ENCODE data around the gene TANGO2. TPM values are rescaled to one million over a fixed set of nuclear protein-coding genes. Genes with fewer than 3 reads are reported as not detected.

The TANGO2 gene
- polyA plus RNA-seq (2013, experiment 1 of 2), result 4.9 TPM
- polyA plus RNA-seq (2013, experiment 2 of 2), result 4.2 TPM

GRCh38 chr22:20020533-20021195 lies at the start of gene TANGO2:
Gene TANGO2, plus strand, starts transcription at chr22:20021110. Its CDS starts 15,689 bp downstream, at chr22:20036799.
- H3K4me3 ChIP-seq (ENCODE audit: low read length in 2 of 2), result peak within 1 kb of the TSS; percentile 92 to 97
- H4K91ac ChIP-seq (ENCODE audit: low read depth, low read length, poor library complexity), result no peak within 1 kb of the TSS
- no peaks in the 10 kb centered on the region for H3K79me1 ChIP-seq (ENCODE audit: low read depth, low read length)
- no peak within 1 kb of the TSS for H2BK120ac ChIP-seq (ENCODE audit: low read depth, low read length)
- H3K27ac ChIP-seq (replicated peaks; ENCODE audit: low read length), result no peak within 1 kb of the TSS
- WGBS, 2 donors (ENCODE audit: extremely low coverage in 2 of 2, insufficient read length in 2 of 2, insufficient replicate concordance in 1 of 2), result no CpG with 5 or more reads among the region's 61 CpGs
- peak within 1 kb of the TSS; percentile 95 for H3K18ac ChIP-seq (ENCODE audit: low read length)
- peak within 1 kb of the TSS; percentile 63 for H3K14ac ChIP-seq (ENCODE audit: low read length)
- no peaks in the 10 kb centered on the region for H3K9me3 ChIP-seq (replicated peaks in 1 of 2; ENCODE audit: control insufficient read depth in 2 of 2, insufficient read depth in 1 of 2, low read depth in 1 of 2, low read length in 2 of 2)
- peaks cover 8 to 16% of the 10 kb centered on the region in 2 donors for H3K4me1 ChIP-seq (ENCODE audit: control insufficient read depth in 2 of 2, insufficient read depth in 1 of 2, low read depth in 1 of 2, low read length in 2 of 2)
- peak within 1 kb of the TSS; percentile 64 for H2AK5ac ChIP-seq (ENCODE audit: low read depth, low read length)
- H3K27me3 ChIP-seq (ENCODE audit: control insufficient read depth in 3 of 3, insufficient read depth in 3 of 3, low read depth in 1 of 3, low read length in 3 of 3), result peaks cover 3 to 36% (median 32%) of the 10 kb centered on the region in 3 experiments
- peak within 1 kb of the TSS; percentile 95 for H3K23ac ChIP-seq (ENCODE audit: low read depth, low read length, poor library complexity)
- no peak within 1 kb of the TSS for H2BK5ac ChIP-seq (ENCODE audit: low read length)
- peak within 1 kb of the TSS; percentile 71 for H3K4ac ChIP-seq (ENCODE audit: low read length)
- H3K9ac ChIP-seq (ENCODE audit: low read depth, low read length, poor library complexity), result peak within 1 kb of the TSS; percentile 93
- peak; percentile 92 for DNase-seq (ENCODE audit: low spot score)
- H2BK15ac ChIP-seq (ENCODE audit: low read length), result no peak within 1 kb of the TSS
- peak within 1 kb of the TSS; percentile 91 for H2AFZ ChIP-seq (ENCODE audit: low read length)
- H2BK12ac ChIP-seq (ENCODE audit: low read length), result no peak within 1 kb of the TSS
- H3K4me2 ChIP-seq (ENCODE audit: insufficient read depth, low read length, poor library complexity, severe bottlenecking), result peak within 1 kb of the TSS; percentile 99
- H4K8ac ChIP-seq (ENCODE audit: low read depth, low read length), result no peak within 1 kb of the TSS
- H3K36me3 ChIP-seq (replicated peaks in 1 of 2; ENCODE audit: control insufficient read depth in 2 of 2, insufficient read depth in 2 of 2, low read length in 2 of 2), result no peaks in the 10 kb centered on the region

GRCh38 chr22:19971276-19972124 lies 49.4 kb upstream of the TANGO2 start:
- no peaks in the 10 kb centered on the region for H3K27me3 ChIP-seq (ENCODE audit: control insufficient read depth in 3 of 3, insufficient read depth in 3 of 3, low read depth in 1 of 3, low read length in 3 of 3)
- no peak overlapping the region for H4K91ac ChIP-seq (ENCODE audit: low read depth, low read length, poor library complexity)
- no peaks in the 10 kb centered on the region for H3K79me1 ChIP-seq (ENCODE audit: low read depth, low read length)
- H3K4me1 ChIP-seq (ENCODE audit: control insufficient read depth in 2 of 2, insufficient read depth in 1 of 2, low read depth in 1 of 2, low read length in 2 of 2), result peaks cover 16 to 38% of the 10 kb centered on the region in 2 donors
- H4K8ac ChIP-seq (ENCODE audit: low read depth, low read length), result no peak overlapping the region
- no peak overlapping the region for H2BK12ac ChIP-seq (ENCODE audit: low read length)
- peaks cover 42 to 66% of the 10 kb centered on the region in 2 donors for H3K36me3 ChIP-seq (replicated peaks in 1 of 2; ENCODE audit: control insufficient read depth in 2 of 2, insufficient read depth in 2 of 2, low read length in 2 of 2)
- H2BK5ac ChIP-seq (ENCODE audit: low read length), result no peak overlapping the region
- peak overlapping the region; percentile 57 for H3K18ac ChIP-seq (ENCODE audit: low read length)
- H3K27ac ChIP-seq (replicated peaks; ENCODE audit: low read length), result no peak overlapping the region
- H2AK5ac ChIP-seq (ENCODE audit: low read depth, low read length), result no peak overlapping the region
- peak overlapping the region; percentile 34 for H2BK120ac ChIP-seq (ENCODE audit: low read depth, low read length)
- no peaks in the 10 kb centered on the region for H3K9me3 ChIP-seq (replicated peaks in 1 of 2; ENCODE audit: control insufficient read depth in 2 of 2, insufficient read depth in 1 of 2, low read depth in 1 of 2, low read length in 2 of 2)
- no peak for DNase-seq (ENCODE audit: low spot score)
- no peak overlapping the region for H2AFZ ChIP-seq (ENCODE audit: low read length)
- H3K4ac ChIP-seq (ENCODE audit: low read length), result peak overlapping the region; percentile 40
- peak overlapping the region; percentile 73 for H3K9ac ChIP-seq (ENCODE audit: low read depth, low read length, poor library complexity)
- no CpG with 5 or more reads among the region's 28 CpGs for WGBS, 2 donors (ENCODE audit: extremely low coverage in 2 of 2, insufficient read length in 2 of 2, insufficient replicate concordance in 1 of 2)
- no peak overlapping the region for H3K4me3 ChIP-seq (ENCODE audit: low read length in 2 of 2)
- H2BK15ac ChIP-seq (ENCODE audit: low read length), result no peak overlapping the region
- H3K23ac ChIP-seq (ENCODE audit: low read depth, low read length, poor library complexity), result peak overlapping the region; percentile 76
- H3K14ac ChIP-seq (ENCODE audit: low read length), result peak overlapping the region; percentile 33
- no peak overlapping the region for H3K4me2 ChIP-seq (ENCODE audit: insufficient read depth, low read length, poor library complexity, severe bottlenecking)

GRCh38 chr22:19972251-19972650 lies 48.7 kb upstream of the TANGO2 start:
- Histone ChIP-seq H2BK15ac (ENCODE audit: low read length) (no peak overlapping the region), H2AK5ac (ENCODE audit: low read depth, low read length) (no peak overlapping the region), H3K18ac (ENCODE audit: low read length) (no peak overlapping the region), H2BK120ac (ENCODE audit: low read depth, low read length) (no peak overlapping the region), H3K9ac (ENCODE audit: low read depth, low read length, poor library complexity) (no peak overlapping the region), H3K4me3 (ENCODE audit: low read length in 2 of 2) (no peak overlapping the region), H3K4me1 (ENCODE audit: control insufficient read depth in 2 of 2, insufficient read depth in 1 of 2, low read depth in 1 of 2, low read length in 2 of 2) (peaks cover 16 to 31% of the 10 kb centered on the region in 2 donors), H3K36me3 (replicated peaks in 1 of 2; ENCODE audit: control insufficient read depth in 2 of 2, insufficient read depth in 2 of 2, low read length in 2 of 2) (peaks cover 44 to 74% of the 10 kb centered on the region in 2 donors), H4K8ac (ENCODE audit: low read depth, low read length) (no peak overlapping the region), H3K27ac (replicated peaks; ENCODE audit: low read length) (no peak overlapping the region), H2AFZ (ENCODE audit: low read length) (no peak overlapping the region), H3K27me3 (ENCODE audit: control insufficient read depth in 3 of 3, insufficient read depth in 3 of 3, low read depth in 1 of 3, low read length in 3 of 3) (no peaks in the 10 kb centered on the region), H2BK5ac (ENCODE audit: low read length) (no peak overlapping the region), H3K23ac (ENCODE audit: low read depth, low read length, poor library complexity) (no peak overlapping the region), H4K91ac (ENCODE audit: low read depth, low read length, poor library complexity) (no peak overlapping the region), H3K4me2 (ENCODE audit: insufficient read depth, low read length, poor library complexity, severe bottlenecking) (no peak overlapping the region), H2BK12ac (ENCODE audit: low read length) (no peak overlapping the region), H3K14ac (ENCODE audit: low read length) (no peak overlapping the region), H3K9me3 (replicated peaks in 1 of 2; ENCODE audit: control insufficient read depth in 2 of 2, insufficient read depth in 1 of 2, low read depth in 1 of 2, low read length in 2 of 2) (no peaks in the 10 kb centered on the region), H3K4ac (ENCODE audit: low read length) (no peak overlapping the region), H3K79me1 (ENCODE audit: low read depth, low read length) (no peaks in the 10 kb centered on the region)
- no peak for DNase-seq (ENCODE audit: low spot score)
- no CpG with 5 or more reads among the region's 9 CpGs for WGBS, 2 donors (ENCODE audit: extremely low coverage in 2 of 2, insufficient read length in 2 of 2, insufficient replicate concordance in 1 of 2)
